Keratinocyte (primary cell): Measurements from ENCODE around the gene LRRC17.

ENCODE experiments used
- CTCF ChIP-seq, 3 experiments: IDR thresholded peaks in 1 of 3; conservative IDR thresholded peaks in 1 of 3; optimal IDR thresholded peaks in 1 of 3; 2 replicates in 2 of 3; 3 replicates in 1 of 3; pipeline versions ENCODE3 to v1.5.1; 2011; ENCODE audit warnings: low read length in 3 of 3, mild to moderate bottlenecking in 3 of 3, moderate library complexity in 2 of 3, control low read depth in 1 of 3, inconsistent platforms in 1 of 3; ENCODE audit not compliant: insufficient read depth in 2 of 3; ENCODE audit errors: extremely low read depth in 1 of 3
- EZH2 ChIP-seq: IDR thresholded peaks from one replicate; pipeline ENCODE4 v1.6.1; 2012; ENCODE audit warnings: inconsistent platforms, mild to moderate bottlenecking, low read length, moderate library complexity

- TF ChIP-seq CTCF (optimal IDR thresholded peaks at IDR 0.05 in 1 of 3, IDR thresholded peaks at IDR 0.05 in 1 of 3, conservative IDR thresholded peaks at IDR 0.05 in 1 of 3; ENCODE audit: extremely low read depth in 1 of 3, insufficient read depth in 2 of 3, low read length in 3 of 3) (no peak), EZH2 (no peak)
Observed at GRCh38 chr7:102990642-102991041, 77.8 kb downstream of the LRRC17 start.
